ENCODE data around the gene GATAD2A.

GRCh38 chr19:19487077-19487949 is 81.8 kb downstream of the GATAD2A start:
- TF ChIP-seq SUZ12 (IDR thresholded peaks at IDR 0.05; ENCODE audit: extremely low read depth, insufficient read depth, insufficient read length) (no peak), ZNF274 (IDR thresholded peaks at IDR 0.05; ENCODE audit: low read depth, low read length) (no peak)

All from NT2/D1 (cell line).